IPS DF 4.7 (cell line): ENCODE measurements around the gene MLLT1.
A peak's percentile ranks its signal among the peaks of the same experiment; 100 is the strongest.

Experiments used
- DNase-seq: peaks from one replicate; pipeline ENCODE4 v3.0.0-alpha.2; 2013; ENCODE audit warnings: low spot score; ENCODE audit errors: extremely low read depth

MLLT1 gene

GRCh38 chr19:6221878-6222746, 57.7 kb downstream of the MLLT1 start:
- DNase-seq, result no peak

GRCh38 chr19:6221220-6221877, 58.4 kb downstream of the MLLT1 start:
- no peak for DNase-seq

- no peak for DNase-seq
Measured at GRCh38 chr19:6220385-6221191, 59.2 kb downstream of the MLLT1 start.

- DNase-seq, result no peak
Measured at GRCh38 chr19:6219586-6220290, 60.0 kb downstream of the MLLT1 start.

- no peak for DNase-seq
Measured at GRCh38 chr19:6219147-6219525, 60.6 kb downstream of the MLLT1 start.

- DNase-seq, result peak; percentile 38
Measured at GRCh38 chr19:6218491-6219146, 61.2 kb downstream of the MLLT1 start.

GRCh38 chr19:6217752-6218334, 61.9 kb downstream of the MLLT1 start:
- no peak for DNase-seq

DNA sequence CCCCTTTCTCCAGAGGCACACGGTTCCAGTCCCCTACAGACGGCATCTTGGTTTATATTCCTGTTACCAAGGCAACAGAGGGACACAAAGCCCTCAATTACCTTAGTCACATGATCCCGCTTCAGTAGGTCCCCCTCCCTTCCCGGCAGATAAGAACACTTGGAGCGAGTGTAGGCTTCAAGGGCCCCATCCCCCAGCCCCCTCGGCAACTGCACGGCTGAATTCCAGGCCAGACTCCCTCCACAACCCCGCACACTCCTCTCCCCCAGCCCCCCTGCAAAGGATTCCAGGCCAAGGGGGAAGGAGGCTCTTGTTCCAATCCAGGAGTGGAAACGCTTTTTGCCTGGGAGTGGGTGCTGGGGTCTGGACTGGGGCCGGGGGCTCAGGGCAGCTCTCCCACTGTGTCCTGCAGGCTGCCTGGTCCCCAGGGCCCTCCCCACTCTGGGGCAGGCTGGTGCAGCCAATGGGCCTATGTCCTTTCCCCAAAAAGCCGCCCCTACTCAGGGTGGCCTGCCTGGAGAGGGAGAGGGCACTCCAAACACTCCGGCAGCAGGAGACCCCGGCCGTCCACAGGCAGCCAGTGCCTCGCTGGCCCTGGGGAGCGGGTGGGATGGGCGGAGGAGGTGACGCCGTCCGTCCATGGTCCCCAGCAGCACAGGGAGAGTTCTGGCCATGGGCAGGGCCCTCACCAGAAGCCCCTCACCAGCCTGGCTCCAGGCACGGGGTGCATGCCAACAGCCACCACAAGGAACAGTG, 62.6 kb downstream of the MLLT1 start:
- no peak for DNase-seq

GRCh38 chr19:6216236-6216995, 63.4 kb downstream of the MLLT1 start:
- DNase-seq, result no peak

DNA sequence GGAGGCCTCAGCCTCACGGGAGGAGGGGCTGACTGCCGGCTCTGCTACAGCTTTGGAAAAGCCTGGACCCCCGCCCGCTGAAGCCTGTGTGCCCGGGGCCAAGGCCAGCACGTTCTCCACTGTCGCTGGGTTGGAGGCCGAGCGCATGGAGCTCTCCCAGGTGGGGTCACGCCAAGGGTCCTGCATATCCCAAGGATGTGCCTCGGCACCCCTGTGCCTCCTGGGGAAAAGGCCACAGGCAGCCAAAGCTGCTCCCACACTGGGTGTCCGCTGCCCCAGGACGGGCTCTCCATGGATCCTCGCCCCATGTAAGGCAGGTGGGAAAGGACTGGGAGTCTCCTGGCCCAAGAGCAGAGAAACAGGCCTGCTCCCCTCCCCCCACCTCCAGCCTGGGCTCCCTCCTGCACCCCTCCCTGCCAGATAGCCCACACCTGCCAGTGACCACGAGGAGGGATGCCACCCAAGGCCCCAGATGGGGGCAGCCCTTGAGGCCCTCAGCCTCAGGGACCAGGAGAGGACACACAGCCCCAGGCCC, 64.0 kb downstream of the MLLT1 start:
- no peak for DNase-seq

GRCh38 chr19:6214881-6215541, 64.8 kb downstream of the MLLT1 start:
- DNase-seq, result no peak

- no peak for DNase-seq
Measured at GRCh38 chr19:6213696-6214641, 65.8 kb downstream of the MLLT1 start.

DNA sequence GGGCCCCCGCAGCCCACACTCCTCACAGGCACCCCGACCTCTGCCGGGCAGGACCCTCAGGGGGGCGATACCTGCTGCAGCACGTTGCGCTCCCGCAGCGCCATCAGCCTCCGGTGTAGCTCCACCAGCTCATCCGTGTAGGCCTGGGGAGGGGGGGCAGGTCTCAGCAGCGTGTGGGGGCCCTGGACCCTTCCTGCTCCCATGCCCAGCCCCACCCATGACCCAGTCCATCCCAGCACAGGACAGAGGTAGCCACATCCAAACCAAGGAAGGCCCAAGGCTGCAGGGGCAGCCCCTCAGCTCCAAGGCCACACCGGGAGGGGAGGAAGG, 66.5 kb downstream of the MLLT1 start:
- no peak for DNase-seq

- no peak for DNase-seq
Measured at GRCh38 chr19:6212403-6213265, 67.1 kb downstream of the MLLT1 start.

DNA sequence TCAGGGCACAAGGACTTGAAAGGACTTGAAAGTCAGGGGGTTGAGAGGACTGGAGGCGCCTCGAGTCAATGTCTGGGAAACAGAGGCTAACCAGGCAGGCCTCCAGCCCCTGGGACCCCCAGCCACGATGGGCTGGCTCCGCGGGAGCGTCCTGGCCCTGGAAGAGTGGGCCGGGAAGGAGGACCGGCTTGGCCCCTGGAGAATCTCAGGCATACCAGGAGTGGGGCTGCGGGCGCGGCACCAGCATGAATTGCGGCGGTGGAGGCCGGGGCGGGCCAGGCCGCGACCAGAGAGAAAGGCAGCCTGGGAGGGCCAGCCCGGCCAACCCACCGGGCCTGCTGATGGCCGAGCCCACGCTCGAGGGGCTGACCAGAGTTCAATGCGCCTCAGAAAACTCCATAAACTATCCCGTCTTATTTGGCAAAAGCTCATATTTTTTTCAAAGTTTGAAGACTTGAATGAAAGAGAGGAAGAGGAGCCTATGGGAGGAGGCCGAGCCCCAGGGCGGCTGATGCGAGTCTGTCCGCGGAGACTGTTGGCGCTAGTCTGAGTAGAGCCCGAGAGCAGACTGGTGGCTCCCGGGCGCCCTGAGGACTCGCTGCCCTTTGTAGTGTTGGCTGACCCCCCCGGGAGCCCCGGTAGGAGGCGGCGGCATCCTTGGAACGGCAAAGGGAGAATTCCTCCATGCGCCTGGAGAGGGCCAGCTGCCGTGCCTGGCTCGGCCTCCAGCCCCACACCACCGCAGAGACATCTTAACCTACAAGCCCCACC, 68.0 kb downstream of the MLLT1 start:
- DNase-seq, result no peak
